Measurements from ENCODE around the gene MIS12.
A peak's percentile ranks its signal among the peaks of the same experiment; 100 is the strongest.

MIS12 gene, protein sequence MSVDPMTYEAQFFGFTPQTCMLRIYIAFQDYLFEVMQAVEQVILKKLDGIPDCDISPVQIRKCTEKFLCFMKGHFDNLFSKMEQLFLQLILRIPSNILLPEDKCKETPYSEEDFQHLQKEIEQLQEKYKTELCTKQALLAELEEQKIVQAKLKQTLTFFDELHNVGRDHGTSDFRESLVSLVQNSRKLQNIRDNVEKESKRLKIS

DNA sequence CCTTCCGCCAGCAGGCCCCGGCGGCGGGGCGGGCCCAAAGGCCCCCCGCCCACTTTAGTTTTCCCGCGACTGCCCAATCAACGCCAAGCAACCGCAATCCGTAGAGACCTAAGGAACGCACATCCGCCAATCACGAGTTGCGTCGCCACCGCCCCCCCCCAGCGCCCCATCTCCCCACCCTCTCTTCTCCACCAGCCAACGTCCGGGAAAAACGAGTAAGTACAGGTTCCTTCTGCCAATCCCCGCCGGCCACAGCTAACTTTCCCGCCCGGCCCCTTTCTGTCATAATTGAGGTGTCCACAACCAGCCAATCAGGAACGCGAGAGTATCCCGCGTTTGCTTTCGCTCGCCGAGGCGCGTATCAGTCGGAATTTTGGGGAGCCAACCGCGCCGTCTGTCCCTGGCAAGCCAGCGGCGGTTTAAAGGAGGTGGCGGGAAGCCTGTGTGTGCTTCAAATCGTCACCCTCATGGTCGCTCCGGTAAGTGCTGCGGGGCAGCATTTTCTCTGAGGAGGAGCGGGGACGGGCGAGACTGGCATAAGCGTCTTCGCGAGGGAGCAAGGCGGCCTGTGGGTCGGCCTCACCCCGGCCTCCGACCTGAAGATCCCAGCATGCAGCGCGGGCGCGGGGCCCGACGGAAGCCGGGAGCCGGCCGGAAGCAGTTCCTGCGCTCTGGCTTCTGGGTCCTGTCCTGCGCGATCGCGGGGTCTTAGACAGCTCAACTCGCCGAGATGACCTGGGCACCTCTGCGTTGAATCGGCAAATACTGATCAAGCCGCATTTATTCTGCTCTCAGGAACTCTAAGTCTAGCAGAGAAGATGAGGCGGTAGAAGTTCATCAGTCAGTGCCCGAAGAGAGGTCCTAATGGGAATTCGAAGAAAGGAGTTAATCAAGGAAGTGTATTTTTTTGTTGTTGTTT lies at the start of gene MIS12:
Gene MIS12, plus strand, starts transcription at position 361 of the 919 bp plus-strand sequence. CDS start 2,297 bp downstream, outside the sequence.
- DNase-seq = peak; percentile 100

- DNase-seq = peak; percentile 50
Measured at GRCh38 chr17:5437721-5438317, 48.5 kb upstream of the MIS12 start.

GRCh38 chr17:5438716-5439445 lies 47.5 kb upstream of the MIS12 start, which contains the start of gene C1QBP:
TSS of gene C1QBP (minus strand) at chr17:5439155. CDS start at chr17:5439073, 82 bp downstream.
- DNase-seq = peak; percentile 87

DNA sequence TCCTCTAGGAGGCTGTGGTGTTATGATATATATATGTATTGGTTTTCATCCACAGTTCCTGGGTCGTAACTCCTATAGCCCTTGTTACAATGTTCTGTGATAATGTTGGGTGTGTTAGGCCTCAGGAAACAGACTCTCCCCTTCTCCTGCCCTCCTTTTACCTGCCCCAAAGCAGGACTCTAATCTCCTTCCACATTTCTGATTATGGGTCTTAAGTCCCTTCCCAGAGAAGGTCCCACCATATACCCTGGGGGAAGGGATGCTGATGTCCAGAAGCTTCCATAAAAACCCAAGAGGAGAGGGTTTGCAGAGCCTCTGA lies 47.0 kb upstream of the MIS12 start:
- DNase-seq = no peak

DNA sequence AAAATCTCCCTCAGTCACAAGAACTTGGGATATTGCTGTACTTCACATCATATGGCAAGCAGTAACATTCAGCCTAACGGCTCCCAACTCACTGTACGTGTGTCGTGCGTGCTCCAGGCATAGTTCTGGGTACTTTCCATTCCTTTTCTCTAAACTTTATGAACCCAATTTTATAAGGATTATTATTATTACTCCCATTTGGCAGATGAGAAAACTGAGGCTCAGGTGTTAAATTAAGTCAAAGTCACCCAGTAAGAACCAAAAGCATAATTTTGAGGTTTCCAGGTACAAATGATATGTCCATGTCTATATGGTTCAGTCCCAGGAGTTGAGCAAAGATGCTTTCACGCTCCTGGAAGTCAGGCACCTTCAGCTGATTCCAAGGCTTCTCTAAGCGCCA lies 42.6 kb upstream of the MIS12 start:
- no peak for DNase-seq

DNA sequence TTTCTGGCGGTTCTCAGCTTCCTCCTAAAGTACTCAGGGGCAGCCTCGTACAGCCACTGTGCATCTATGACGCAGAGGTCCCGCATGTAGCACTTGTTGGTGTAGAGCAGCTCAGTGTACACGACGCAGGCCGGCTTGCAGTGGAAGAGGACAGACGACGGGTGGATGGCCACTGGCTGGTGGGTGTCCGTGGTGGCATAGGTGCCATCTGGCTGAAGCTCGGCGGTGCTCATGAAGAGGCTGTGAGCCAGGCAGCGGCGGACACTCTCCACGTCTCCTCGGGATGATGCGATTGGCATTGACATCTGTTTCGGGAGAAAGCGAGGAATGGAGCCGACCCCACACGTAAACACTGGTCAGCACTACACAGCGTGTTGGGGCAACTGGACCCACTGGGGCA lies 42.2 kb upstream of the MIS12 start:
- DNase-seq = no peak

DNA sequence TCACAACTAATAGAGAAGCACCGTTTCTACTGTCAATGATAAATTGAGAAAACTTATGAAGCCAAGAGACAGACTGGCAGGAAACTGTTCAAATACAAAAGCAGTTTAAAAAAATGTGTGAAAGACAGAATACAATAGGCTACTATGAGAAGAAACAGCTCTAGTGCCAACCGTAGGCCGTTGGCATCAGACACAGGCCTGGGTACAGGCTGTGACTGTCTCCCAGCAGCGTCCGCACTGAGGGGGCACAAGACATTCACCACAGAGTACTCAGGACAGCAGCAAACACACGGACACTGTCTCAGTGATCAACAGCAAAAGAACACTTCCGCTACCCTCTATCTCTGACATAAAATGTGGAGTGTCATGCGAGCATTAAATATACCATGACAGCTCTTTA lies 39.6 kb upstream of the MIS12 start:
- DNase-seq = no peak

GRCh38 chr17:5464717-5465507 lies 21.5 kb upstream of the MIS12 start:
- DNase-seq = no peak

GRCh38 chr17:5466295-5466694 lies 20.1 kb upstream of the MIS12 start:
- no peak for DNase-seq

DNA sequence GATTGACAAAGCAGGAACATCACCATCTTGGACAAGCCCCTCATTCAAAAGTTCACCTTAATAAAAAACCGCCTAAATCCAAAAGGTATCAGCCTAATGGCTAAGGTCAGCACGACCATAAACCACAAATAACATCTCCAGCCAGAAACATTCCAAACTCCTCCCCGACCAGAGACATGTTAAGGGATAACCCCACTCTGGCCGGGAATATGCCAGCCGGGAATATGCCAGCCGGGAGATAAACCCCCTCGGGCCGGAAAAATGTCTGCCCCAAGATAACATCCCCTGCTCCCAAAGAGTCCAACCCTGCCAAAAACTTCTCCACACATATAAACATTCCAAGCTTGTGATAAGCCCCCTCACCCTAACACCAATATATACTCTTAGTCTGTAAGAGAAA lies 18.9 kb upstream of the MIS12 start:
- DNase-seq = no peak

GRCh38 chr17:5468075-5468473 lies 18.3 kb upstream of the MIS12 start:
- DNase-seq = no peak

DNA sequence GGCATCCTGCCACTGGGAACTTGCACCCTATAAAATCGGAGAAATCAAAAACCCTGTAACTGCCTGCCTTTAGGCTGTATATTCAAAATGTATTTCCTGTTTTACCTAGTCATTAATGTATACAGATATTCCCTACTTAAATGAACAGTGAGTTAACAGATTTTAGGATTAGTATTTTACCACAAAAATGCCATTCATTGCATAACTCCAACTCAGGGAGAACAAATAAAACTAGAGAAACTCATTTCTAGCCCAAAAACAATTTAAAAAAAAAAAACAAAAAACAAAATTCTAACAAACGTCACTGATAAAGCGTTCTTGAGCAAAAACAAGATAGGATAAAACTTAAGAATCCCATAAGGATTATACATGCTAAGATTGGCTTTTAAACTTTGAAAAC lies 13.9 kb upstream of the MIS12 start:
- no peak for DNase-seq

- DNase-seq = no peak
Measured at GRCh38 chr17:5473906-5474305, 12.5 kb upstream of the MIS12 start.

DNA sequence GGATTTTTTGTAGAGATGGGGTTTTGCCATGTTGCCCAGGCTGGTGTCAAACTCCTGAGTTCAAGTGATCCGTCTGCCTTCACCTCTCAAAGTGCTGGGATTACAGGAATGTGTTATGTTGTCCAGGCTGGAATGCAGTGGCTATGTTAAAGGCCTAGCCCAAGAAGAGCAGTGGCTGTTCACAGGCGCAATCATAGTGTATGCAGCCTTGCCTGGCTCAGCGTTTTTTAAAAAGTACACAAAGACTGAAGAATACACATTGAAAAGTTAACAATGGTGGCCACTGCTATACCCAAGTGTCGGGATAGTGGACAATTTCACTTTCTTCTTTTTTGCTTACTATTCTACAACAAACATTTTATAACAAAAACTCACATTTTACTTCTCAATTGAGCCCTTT lies 7.4 kb upstream of the MIS12 start:
- DNase-seq = no peak

DNA sequence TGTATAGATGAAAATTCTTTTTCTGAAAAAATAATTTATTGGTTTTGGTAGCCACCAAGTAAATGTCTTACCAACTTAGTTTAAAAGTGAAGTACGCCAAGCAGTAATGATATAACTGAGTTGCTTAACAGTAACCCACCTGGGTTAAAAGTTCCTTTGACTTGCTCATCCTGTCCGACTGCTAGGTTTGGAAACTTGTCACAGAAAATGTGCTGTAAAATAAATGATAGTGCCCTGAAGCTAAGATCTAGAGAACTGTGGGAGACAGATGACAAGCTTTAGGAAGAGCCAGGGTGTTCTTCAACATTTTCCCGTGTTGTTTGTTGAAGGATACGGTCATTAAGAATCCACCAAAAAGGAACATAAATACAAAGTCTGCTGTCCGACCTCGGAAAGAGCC lies 5.4 kb upstream of the MIS12 start:
- no peak for DNase-seq

- DNase-seq = no peak
Measured at GRCh38 chr17:5481451-5481850, 4.9 kb upstream of the MIS12 start.

DNA sequence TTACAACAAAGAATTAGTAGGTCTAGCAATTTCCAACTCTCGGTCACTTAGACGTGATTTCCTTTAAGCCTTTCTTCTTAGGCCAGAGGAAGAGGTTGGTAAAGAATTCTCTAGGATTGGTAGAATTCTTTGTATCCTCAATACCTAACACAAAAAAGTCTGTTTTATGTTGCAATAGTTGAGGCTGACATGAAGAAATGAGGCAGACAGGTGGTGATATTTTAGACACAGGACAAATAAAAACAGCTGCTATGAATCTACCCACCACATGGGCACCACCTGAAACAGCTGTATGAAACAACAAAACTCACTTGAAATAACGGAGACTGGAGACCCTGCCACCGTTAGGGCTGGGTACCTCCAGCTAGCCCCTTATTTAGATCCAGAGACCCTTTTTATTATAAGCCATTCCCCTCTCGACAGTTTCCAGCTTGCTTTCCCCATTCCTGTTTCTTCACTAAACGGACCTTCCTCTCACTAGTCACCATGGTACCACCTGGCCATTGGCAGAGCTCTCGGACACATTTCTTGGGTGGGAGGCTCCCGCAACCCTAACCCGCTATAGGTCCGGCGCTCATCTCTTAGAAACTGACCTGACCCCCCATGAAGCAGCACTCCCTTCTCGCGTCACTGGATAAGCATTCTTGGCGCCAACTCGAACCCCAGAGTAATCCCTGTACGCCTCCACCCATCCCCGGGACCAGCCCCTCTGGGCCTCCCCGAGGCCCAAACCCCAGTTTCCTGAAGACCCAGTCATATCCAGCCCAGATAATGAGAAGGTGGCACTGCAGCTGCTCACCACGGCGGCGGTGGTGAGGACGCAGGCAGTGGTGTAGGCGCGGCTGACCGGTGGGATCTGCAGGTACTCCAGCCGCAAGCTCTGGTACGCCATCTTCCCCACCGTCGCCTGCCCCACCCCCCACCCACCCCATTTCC lies 828 bp upstream of the MIS12 start, which contains the start of gene DERL2:
Gene DERL2, minus strand, starts transcription at position 909 of the 936 bp plus-strand sequence. Its CDS starts 17 bp downstream, at position 892.
- peak; percentile 53 for DNase-seq

GRCh38 chr17:5488752-5489151 lies 2.4 kb downstream of the MIS12 start:
- DNase-seq = no peak

DNA sequence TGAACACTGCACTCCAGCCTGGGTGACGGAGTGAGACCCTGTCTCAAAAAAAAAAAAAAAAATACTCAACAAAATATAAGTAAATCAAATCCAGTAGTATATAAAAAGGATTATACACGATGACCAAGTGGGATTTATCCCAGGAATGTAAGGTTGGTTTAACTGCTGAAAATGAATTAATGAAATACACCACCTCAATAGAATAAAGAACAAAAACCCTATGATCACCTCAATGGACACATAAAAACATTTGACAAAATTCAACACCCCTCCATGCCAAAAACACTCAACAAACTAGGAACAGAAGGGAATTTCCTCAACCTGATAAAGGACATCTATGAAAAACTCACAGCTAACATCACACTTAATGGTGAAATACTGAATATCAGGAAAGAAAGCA lies 6.6 kb downstream of the MIS12 start:
- no peak for DNase-seq

- DNase-seq = no peak
Measured at GRCh38 chr17:5499476-5500231, 13.3 kb downstream of the MIS12 start.
